ENCODE measurements around the gene PACS2.

DNA sequence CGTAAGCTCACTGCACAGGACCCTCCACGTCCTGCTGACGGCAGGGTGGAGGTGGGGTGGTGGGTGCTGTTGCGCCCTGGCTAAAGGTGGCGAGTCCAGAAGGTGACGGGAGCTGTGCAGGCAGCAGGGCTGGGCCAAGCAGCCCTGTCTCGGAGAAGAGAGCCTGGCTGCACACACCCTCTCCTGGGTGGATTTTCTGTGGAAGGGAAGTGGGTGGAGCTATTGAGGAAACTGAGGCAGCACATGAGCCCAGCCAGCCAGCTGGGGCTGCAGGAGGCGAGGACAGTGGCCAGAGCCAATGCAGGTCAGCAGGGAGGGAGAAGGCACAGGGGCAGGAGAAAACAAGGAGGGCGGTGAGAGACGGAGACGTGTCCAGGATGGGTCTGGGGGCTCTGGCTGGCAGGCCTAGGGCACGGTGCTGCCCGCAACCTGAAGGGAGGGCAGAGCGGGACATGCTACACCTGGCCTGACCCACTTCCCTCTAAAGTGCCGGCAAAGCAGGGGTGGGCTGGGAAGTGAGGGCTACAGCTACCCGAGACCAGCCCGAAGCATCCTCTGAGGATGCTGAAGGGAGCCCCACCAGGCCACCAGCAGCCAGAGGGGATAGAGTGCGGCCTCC is 45.7 kb upstream of the PACS2 start:
- no peak for TF ChIP-seq EZH2phosphoT487 (IDR thresholded peaks at IDR 0.05; ENCODE audit: insufficient read depth, low read depth)
- TF ChIP-seq EZH2 (IDR thresholded peaks at IDR 0.05; ENCODE audit: insufficient read depth, poor library complexity, severe bottlenecking) = no peak

Measured in GM23248 (cell line).